NT2/D1 (cell line): ENCODE data around the gene CERS3.
"Not testable (repeated sequence)": the region's sequence is repeated elsewhere in the genome, so short reads cannot be mapped to it uniquely, and the experiment has no call there.

Source experiments
- DNase-seq: peaks from one replicate; pipeline ENCODE4 v3.0.0-alpha.2; 2011; ENCODE audit warnings: low read depth, low spot score
- H3K27me3 ChIP-seq: 2 replicates; pipeline ENCODE4 v1.6.0; 2011; ENCODE audit warnings: mild to moderate bottlenecking; ENCODE audit not compliant: insufficient read length, insufficient read depth
- H3K36me3 ChIP-seq: 2 replicates; pipeline ENCODE4 v1.6.1; 2011; ENCODE audit warnings: mild to moderate bottlenecking, low read length, mixed read lengths; ENCODE audit not compliant: insufficient read depth, insufficient read length
- H3K4me1 ChIP-seq: 2 replicates; pipeline ENCODE4 v1.5.1; 2011; ENCODE audit not compliant: insufficient read depth, insufficient read length
- H3K4me3 ChIP-seq: 2 replicates; pipeline ENCODE4 v1.5.1; 2011; ENCODE audit warnings: low read depth; ENCODE audit not compliant: insufficient read length
- H3K9ac ChIP-seq: 2 replicates; pipeline ENCODE4 v1.6.0; 2011; ENCODE audit warnings: low read depth; ENCODE audit not compliant: insufficient read length
- H3K9me3 ChIP-seq: 2 replicates; pipeline ENCODE4 v1.5.1; 2011; ENCODE audit warnings: mild to moderate bottlenecking, low read length; ENCODE audit not compliant: insufficient read depth
- SUZ12 ChIP-seq: IDR thresholded peaks from 2 replicates; pipeline ENCODE4 v1.6.1; 2011; ENCODE audit not compliant: insufficient read length, insufficient read depth; ENCODE audit errors: extremely low read depth
- YY1 ChIP-seq: IDR thresholded peaks from 2 replicates; pipeline ENCODE4 v1.6.1; 2011; ENCODE audit not compliant: insufficient read length, insufficient read depth
- ZNF274 ChIP-seq: IDR thresholded peaks from 2 replicates; pipeline ENCODE4 v1.6.1; 2011; ENCODE audit warnings: mild to moderate bottlenecking, low read depth, low read length

Gene CERS3

GRCh38 chr15:100448481-100448880, 80.3 kb downstream of the CERS3 start:
- Histone ChIP-seq H3K4me1 (no peaks in the 10 kb centered on the region), H3K36me3 (no peaks in the 10 kb centered on the region), H3K9ac (no peak overlapping the region), H3K4me3 (no peak overlapping the region), H3K9me3 (peaks cover 12% of the 10 kb centered on the region), H3K27me3 (no peaks in the 10 kb centered on the region)
- DNase-seq = peak; percentile 39
- TF ChIP-seq SUZ12 (no peak), YY1 (no peak), ZNF274 (no peak)

- not testable (repeated sequence) for H3K4me1 ChIP-seq, H3K9me3 ChIP-seq, DNase-seq, H3K36me3 ChIP-seq, H3K9ac ChIP-seq, H3K4me3 ChIP-seq, H3K27me3 ChIP-seq
These were observed 87.7 kb downstream of the CERS3 start for GRCh38 chr15:100441063-100441462.

GRCh38 chr15:100439514-100439913, 89.2 kb downstream of the CERS3 start:
- H3K9me3 ChIP-seq = no peaks in the 10 kb centered on the region; the same call in 1 of the 2 replicates
- H3K4me1 ChIP-seq = no peaks in the 10 kb centered on the region
- H3K4me3 ChIP-seq = no peak overlapping the region
- no peak overlapping the region for H3K9ac ChIP-seq
- no peaks in the 10 kb centered on the region for H3K36me3 ChIP-seq
- TF ChIP-seq ZNF274 (no peak), SUZ12 (no peak), YY1 (no peak)
- no peak for DNase-seq
- H3K27me3 ChIP-seq = no peaks in the 10 kb centered on the region

GRCh38 chr15:100438570-100438969, 90.2 kb downstream of the CERS3 start:
- Histone ChIP-seq H3K4me3 (no peak overlapping the region), H3K4me1 (no peaks in the 10 kb centered on the region), H3K27me3 (no peaks in the 10 kb centered on the region), H3K36me3 (no peaks in the 10 kb centered on the region), H3K9me3 (no peaks in the 10 kb centered on the region; the same call in 1 of the 2 replicates), H3K9ac (no peak overlapping the region)
- no peak for DNase-seq
- TF ChIP-seq YY1 (no peak), SUZ12 (no peak), ZNF274 (no peak)

GRCh38 chr15:100437261-100437660, 91.5 kb downstream of the CERS3 start:
- no peak for DNase-seq
- Histone ChIP-seq H3K9me3 (no peaks in the 10 kb centered on the region; the same call in 1 of the 2 replicates), H3K9ac (no peak overlapping the region), H3K27me3 (no peaks in the 10 kb centered on the region), H3K4me1 (no peaks in the 10 kb centered on the region), H3K4me3 (no peak overlapping the region), H3K36me3 (no peaks in the 10 kb centered on the region)
- TF ChIP-seq YY1 (no peak), ZNF274 (no peak), SUZ12 (no peak)

GRCh38 chr15:100434561-100434960, 94.2 kb downstream of the CERS3 start:
- no peak overlapping the region for H3K4me3 ChIP-seq
- TF ChIP-seq YY1 = no peak
- TF ChIP-seq SUZ12 = no peak
- no peak for TF ChIP-seq ZNF274
- no peaks in the 10 kb centered on the region for H3K36me3 ChIP-seq
- no peak for DNase-seq
- no peaks in the 10 kb centered on the region for H3K4me1 ChIP-seq
- no peaks in the 10 kb centered on the region for H3K27me3 ChIP-seq
- H3K9ac ChIP-seq = no peak overlapping the region
- H3K9me3 ChIP-seq = no peaks in the 10 kb centered on the region

GRCh38 chr15:100434038-100434437, 94.7 kb downstream of the CERS3 start:
- no peak for DNase-seq
- TF ChIP-seq ZNF274 = no peak
- TF ChIP-seq YY1 = no peak
- no peak for TF ChIP-seq SUZ12
- Histone ChIP-seq H3K4me1 (no peaks in the 10 kb centered on the region), H3K4me3 (no peak overlapping the region), H3K9me3 (no peaks in the 10 kb centered on the region), H3K9ac (no peak overlapping the region), H3K36me3 (no peaks in the 10 kb centered on the region), H3K27me3 (no peaks in the 10 kb centered on the region)

GRCh38 chr15:100433304-100433703, 95.4 kb downstream of the CERS3 start:
- Histone ChIP-seq H3K36me3 (no peaks in the 10 kb centered on the region), H3K9me3 (no peaks in the 10 kb centered on the region), H3K4me3 (no peak overlapping the region), H3K9ac (no peak overlapping the region), H3K4me1 (no peaks in the 10 kb centered on the region), H3K27me3 (no peaks in the 10 kb centered on the region)
- DNase-seq = no peak
- no peak for TF ChIP-seq ZNF274
- no peak for TF ChIP-seq SUZ12
- TF ChIP-seq YY1 = no peak
